ENCODE results near the gene RSRC1.
A peak's percentile ranks its signal among the peaks of the same experiment; 100 is the strongest.
"Not testable (repeated sequence)": the region's sequence is repeated elsewhere in the genome, so short reads cannot be mapped to it uniquely, and the experiment has no call there.

Gene RSRC1, protein sequence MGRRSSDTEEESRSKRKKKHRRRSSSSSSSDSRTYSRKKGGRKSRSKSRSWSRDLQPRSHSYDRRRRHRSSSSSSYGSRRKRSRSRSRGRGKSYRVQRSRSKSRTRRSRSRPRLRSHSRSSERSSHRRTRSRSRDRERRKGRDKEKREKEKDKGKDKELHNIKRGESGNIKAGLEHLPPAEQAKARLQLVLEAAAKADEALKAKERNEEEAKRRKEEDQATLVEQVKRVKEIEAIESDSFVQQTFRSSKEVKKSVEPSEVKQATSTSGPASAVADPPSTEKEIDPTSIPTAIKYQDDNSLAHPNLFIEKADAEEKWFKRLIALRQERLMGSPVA

DNA sequence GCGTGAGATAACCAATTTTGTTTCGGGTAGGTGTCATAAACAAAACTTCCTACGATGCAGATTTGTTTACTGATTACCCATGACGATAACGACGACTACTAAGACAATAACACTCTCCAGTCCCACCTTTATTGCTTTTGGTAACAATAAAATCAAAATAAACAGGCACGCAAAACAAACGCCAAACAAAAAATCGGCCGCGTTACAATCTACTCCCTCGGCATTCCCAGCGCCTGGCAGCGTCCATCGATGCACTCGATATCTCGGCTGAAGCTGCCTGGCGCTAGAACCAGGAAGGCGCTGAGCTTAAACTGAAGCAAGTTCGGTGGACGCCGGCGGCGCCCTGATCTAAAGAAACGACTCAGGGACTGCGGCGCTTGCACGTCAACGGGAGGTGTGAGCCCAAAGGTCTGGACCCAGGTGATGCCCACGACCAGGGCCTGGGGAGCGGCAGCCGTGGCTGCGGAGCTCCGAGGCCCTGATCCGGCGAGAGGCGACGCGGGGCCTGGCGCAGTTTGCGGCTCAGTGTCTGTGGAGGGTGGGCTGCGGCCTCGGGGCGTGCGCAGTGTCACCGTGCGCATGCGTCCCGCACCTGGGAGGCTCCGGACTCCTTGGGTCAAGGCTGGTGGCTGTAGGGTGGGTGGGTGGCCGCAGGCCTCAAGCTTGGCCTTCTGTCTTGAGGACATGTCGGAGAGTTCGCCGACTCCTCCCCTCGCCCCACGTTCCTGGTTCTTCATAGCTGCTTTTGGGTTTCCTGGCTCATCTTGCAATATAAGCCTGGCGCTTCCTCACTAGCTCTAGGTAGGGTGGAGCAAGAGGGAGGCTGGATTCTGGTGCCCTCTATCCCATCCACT lies at the start of gene RSRC1:
Gene RSRC1 (plus strand): TSS at position 286 of the 854 bp plus-strand sequence. CDS start 12,016 bp downstream, outside the sequence.
- peak; percentile 67 for DNase-seq (ENCODE audit: low spot score)

DNA sequence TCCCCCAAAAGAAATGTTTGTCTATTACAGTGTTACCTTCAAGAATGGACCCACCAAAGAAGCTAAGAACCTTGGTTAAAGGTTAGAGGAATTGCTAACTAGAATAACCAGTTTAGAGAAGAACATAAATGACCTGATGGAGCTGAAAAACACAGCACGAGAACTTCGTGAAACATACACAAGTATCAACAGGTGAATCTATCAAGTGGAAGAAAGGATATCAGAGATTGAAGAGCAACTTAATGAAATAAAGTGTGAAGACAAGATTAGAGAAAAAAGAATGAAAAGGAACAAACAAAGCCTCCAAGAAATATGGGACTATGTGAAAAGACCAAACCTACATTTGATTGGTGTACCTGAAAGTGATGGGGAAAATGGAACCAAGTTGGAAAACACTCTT lies 44.3 kb upstream of the RSRC1 start:
- DNase-seq (ENCODE audit: low spot score) = not testable (repeated sequence)

DNA sequence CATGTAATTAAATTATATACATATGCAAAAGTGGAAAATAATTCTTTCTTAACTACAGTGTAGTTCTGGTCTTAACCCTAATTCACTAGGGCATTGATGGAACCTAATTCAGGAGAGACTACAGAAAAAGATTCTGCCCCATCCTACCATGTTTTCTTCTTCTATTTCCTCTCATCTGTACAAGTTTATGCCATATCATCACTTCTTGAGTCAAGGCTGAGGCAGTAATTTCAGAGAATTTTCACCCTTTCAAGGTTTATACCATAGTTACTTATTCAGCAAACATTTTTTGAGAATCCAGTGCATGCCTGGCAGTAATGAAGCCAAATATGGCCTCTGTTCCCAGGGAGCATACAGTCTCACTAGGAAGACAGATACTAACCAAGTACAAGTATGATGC lies 37.1 kb upstream of the RSRC1 start:
- no peak for DNase-seq (ENCODE audit: low spot score)

DNA sequence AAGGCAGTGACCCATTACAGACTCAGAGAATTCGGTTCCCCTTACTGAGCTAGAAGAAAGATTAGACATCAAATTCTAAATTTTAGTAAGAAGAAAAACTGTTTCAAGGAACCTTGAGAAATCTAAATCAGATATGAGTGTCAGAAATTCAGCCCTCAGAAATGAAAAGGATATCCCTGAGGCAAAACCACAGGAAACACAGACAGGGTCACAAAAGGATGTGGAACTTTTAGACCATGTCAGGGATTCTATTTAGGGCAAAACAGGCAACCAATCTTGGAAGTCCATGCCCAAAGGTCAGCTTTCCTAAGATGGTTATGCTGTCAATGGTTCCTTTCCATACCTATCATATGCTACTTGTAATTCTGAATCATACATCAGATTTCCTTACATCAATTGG lies 35.3 kb upstream of the RSRC1 start:
- DNase-seq (ENCODE audit: low spot score) = no peak

DNA sequence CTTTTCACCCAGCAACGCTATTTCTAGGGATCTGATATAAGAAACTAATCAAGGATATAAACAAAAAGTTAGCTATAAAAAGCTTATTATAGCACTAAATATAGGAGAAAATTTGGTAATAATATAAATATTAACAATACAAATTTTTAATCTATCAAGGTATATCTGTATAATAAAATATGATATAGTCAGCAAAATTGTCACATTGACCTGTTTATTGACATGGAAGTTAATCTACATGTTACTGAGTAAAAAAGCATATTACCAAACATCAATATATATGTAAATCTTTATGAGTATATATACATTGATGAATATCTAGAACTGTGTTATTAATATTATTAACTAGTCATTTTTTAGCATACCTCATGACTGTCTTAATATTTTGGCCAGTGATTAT lies 30.3 kb upstream of the RSRC1 start:
- DNase-seq (ENCODE audit: low spot score) = no peak

DNA sequence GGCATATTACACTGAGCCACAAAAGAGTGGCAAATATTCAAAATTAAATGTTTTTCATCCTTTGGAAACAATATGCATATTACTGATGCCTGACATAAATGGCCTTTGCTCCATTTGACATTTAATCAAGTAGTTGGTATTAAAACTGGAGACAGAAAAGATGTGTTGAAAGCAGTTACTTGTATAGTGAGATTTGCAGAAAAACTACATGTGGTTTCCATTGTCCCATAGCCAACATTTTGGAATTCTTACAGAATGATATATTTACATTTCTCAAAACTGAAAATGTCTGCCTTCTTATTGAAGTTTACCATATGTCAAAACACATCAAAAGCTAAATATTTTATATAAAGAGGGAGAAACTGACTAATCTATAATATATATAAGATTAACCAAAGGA lies 25.2 kb upstream of the RSRC1 start:
- DNase-seq (ENCODE audit: low spot score) = no peak

DNA sequence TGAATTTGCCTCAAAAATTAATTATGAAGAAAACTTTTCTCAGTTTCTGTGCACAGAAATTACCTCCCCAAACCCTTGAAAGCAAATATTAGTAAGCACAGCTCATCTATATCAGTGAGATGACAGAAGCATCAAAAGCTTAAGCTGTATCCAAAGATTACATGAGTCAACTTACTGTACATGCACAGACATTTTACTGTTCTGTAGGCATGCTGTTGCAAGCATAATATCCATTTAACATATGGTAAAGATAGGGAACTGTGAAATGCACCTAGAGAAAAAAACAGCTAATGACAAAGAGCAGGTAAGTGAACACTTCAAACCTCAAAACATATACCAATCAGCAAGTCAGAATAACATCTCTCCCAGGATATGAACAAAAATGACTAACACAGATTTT lies 24.5 kb upstream of the RSRC1 start:
- DNase-seq (ENCODE audit: low spot score) = no peak

DNA sequence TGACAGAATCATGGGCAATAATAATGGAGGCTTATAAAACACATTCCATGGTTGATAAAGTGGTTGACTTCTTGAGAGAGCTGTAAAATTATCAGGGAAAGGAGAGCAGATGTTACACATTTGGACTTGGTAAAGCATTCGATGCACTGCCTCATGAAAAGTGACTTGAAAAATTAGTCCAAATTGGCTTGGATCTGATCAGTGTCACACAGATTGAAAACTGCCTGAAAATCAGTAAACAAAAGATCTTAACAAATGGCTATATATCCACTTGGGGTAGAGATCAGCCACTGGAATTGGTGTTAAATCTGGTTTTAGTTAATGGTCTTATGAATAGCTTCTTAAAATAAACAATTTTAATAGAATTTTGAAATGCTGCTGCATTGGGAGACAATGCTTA lies 24.0 kb upstream of the RSRC1 start:
- no peak for DNase-seq (ENCODE audit: low spot score)

DNA sequence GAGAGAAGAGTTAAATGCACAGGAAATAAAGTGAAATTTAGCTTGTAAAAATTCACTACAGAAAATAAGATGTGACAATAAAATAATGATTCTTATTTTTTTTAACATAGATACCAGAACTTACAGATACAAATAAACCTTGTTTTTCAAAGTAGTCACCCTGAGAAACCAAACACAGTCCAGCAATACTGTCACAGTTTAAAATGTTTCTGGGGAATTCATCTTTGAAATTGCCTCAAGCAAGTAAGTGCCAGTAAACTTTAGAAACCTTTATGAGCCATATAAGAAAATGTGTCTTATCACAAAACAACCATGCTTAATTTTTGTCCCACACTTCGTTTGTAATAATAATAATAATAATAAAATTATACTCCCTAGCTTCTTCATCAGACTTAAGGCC lies 23.5 kb upstream of the RSRC1 start:
- no peak for DNase-seq (ENCODE audit: low spot score)

DNA sequence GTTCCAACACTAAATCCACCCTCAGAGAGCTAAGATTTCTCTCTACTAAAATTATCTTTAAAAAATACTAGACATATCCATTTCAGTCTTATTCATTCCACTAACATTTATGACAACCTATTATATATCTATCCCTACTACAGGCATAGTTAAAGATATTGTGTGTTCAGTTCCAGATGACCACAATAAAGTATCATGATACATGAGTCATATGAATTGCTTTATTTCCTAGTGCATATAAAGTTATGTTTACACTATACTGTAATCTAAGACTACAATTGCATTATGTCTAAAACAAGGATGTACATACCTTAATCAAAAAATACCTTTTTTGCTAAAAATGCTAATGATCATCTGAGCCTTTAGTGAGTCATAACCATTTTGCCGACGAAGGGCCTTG lies 23.1 kb upstream of the RSRC1 start:
- DNase-seq (ENCODE audit: low spot score) = no peak

DNA sequence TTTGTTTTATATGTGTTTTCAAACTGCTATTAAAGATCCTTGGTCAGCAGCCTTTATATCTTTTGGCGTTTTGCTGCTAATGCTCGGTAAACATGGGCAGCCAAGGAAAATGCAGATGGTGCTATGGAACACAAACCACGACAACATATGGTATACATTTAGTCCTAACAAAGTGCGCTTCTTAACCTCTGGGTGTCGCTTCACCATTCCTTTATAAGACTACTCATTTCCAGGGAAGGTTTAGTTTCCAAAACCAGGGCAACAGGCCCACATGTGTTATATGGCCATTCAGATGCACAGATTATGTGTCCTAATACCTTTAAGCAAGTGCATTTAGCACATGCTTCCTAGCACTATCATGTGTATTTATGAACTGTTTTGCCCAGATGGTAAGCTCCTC lies 18.4 kb upstream of the RSRC1 start:
- DNase-seq (ENCODE audit: low spot score) = no peak

DNA sequence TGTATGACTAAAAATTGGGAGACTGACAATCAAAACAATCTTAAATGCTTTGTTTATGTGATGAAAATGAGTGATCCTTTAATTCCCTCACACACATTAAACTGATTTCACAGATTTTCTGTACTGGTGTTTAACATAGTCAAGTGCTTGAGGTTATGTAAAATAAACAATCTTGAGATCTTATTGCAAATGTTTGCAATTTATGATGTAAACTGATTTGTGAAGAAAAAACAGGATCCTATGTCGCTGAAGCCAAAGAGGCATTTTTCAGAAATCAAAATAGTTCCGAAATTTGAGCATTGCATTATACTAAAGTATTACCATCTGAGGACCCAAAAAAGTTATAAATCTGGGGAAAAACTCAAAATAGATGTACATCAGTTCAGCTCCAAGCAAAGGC lies 16.4 kb upstream of the RSRC1 start:
- DNase-seq (ENCODE audit: low spot score) = no peak

DNA sequence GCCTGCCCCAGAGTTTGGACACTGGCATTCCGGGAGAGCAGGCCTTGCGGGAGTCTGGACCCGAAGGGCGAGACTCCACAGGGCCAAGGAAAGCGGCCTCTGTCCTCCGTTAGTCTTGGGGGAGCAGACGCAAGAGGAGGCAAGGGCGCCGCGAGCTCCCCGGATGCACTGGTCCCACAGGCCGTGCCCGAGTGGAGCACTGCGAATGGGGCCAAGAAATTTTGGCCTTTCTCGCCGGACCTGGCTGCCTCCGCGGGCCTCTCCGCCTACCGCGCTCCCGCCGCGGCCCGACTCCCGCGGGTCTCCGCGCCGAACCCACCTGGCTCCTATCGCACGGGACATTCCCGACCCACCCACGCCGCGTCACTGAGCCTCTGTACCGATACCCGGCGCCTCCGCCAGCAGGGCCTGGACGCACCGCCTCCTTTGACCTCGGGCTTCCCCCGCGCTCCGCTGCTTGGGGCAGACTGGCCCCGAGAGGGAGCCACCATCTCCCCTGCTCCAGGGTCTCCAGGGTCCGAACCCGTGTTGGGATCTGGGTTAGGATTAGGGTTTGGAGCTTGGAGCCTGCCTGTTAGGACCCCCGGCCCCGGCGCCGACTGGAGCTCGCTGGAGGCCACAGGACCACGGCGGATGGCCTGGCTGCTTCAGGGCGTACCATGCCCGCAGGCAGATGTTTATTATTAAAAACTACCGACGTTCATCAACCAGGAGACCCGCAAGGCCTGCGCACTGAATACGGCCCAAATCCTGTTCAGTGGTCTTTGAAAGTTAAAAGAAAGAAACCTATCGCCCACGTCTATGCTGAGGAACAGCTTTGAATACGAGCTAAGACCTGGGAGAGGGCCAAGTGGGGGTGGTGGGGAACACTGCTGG lies 15.4 kb upstream of the RSRC1 start:
- DNase-seq (ENCODE audit: low spot score) = no peak

DNA sequence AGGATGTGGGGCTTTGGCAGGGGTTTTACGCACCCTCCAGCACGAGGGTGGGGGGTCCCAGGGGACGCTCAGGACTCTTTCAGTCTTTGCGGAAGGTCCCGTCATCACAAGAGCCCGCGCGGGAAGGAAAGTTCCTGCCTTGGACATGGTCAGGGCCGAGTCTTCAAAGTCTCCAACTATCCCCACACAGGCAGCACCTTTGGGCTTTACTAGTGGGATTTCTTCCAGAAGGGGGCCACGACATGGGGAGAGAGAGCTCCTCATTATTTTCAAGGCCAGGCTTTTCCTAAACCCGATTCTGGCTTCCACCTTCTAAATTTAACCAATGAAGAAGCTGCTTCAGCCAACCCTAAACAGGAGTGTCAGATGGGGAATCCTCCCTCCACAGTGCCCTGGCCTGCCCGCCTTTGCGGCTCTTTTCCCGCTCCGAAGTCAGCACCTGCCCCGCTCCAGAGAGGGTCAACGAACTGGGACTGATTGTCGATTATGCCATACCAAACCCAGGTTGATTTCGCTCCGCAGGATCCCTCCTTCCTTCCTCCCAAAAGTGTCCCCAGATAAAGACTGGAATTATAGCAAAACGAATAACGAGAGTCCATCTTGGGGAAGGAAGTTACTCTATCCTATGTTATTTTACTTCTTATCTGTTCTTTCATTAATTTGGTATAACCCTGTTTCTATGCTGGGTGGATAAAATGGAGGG lies 14.6 kb upstream of the RSRC1 start:
- no peak for DNase-seq (ENCODE audit: low spot score)

DNA sequence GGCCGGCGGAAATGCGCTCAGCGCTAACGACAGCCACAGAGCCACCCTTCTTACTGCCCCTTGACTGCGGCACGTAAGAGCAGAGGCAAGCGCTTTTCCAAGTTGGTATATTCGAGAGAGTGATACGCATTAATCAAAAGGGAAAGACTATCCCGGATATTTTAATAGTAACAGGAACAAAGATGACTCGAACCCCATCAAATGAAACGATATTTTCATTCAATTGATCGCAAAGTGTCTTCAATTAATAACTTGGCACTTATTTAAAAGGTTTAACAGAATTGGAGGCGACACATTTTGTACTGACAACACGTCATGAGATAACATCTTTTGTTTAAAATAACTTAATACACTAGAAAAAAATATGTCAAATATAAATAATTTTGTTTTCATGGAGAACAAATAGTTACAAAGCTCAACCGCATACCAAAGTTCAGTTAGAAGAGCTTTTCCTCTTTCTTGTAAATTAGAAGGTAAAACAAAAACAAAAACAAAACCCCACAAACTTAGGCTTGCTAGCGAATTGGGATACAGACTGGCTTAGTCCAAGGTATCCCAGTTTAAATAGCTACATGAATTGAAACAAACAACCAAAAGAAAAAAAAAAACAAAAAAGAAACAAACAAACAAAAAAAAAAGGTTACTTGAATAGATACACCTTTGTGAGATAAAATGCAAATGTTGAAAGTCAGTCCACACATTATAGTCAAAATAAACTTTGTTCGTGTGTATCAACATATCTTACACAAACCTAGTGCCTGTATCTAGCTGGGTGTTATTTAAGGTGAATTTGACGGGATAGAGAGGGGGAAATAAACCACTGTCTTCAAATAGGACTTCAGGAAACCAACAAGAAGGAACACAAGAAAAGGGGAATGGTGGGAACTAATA lies 13.8 kb upstream of the RSRC1 start:
- DNase-seq (ENCODE audit: low spot score) = no peak

DNA sequence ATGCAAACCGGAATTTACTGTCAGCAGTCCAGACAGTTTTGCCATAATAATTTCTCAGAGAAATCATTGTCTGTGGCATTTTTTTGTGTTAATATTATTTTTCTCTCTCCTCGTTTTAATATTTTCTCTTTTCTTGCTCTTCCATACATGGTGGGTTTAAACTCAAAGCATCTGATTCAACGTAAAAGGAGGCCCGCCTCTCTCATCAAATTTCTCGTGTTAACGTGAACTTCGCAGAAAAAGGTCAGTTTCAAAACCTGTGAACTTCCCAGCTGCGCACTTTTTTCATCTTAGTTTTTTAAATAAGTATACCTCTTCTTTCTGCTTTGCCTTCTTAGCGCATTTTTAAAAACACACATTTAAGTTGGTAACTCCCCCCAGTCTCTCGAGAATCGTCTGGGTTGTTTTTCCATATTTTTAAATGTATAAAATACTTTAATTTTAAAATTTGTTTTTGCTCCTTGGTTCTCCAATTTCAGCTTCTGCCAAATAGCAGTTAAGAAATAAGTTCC lies 12.8 kb upstream of the RSRC1 start:
- DNase-seq (ENCODE audit: low spot score) = no peak

DNA sequence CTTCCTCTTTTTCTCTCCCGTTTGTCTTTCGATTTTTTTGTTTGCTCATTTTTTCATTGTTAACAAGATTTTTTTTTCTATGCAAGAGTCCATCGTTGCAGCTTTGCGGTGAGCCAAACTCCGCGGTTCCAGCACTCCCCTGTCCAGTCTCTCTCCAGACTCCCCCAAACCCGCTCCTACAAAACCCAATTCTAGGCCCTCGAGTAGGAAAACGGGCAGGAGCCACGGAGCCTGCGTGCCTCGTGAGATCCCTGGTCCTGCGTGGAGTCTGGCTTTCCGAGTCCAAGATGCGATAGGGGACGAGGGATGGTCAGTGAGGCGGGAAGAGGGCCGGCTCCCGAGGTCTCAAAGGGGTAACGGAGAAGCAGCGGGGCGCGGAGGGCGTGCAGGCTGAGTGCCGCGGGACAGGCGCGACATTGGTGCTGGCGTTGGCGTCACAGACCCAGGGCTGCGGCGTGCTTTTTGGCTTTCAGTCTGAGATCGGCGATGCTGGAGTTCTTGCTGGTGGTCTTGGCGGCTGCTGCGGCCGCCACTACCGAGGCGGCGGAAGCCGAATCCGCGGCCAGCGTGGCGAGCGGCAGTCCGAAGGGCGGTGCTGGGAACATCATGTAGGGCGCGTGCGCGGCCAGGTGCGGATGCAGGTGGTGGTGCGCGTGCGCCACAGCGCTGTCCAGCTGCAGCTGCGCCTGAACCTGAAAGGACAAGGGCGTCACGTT lies 12.1 kb upstream of the RSRC1 start:
- peak; percentile 82 for DNase-seq (ENCODE audit: low spot score)

DNA sequence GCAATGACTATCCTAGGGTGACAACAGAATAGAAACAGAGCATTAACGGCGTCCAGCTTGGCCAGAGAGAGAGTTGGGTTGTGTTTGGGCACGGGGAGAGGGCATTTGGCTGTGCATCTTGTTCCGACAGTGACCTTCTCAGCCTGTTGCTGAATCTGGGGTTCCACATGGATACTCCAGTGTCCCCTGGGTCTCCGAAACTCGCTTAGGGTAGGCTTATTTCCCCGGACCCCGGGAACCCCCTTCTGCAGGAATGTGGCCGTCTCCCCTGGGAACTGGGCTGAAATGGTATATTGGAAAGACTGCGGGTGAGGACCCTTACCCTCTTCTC lies 11.6 kb upstream of the RSRC1 start:
- no peak for DNase-seq (ENCODE audit: low spot score)

DNA sequence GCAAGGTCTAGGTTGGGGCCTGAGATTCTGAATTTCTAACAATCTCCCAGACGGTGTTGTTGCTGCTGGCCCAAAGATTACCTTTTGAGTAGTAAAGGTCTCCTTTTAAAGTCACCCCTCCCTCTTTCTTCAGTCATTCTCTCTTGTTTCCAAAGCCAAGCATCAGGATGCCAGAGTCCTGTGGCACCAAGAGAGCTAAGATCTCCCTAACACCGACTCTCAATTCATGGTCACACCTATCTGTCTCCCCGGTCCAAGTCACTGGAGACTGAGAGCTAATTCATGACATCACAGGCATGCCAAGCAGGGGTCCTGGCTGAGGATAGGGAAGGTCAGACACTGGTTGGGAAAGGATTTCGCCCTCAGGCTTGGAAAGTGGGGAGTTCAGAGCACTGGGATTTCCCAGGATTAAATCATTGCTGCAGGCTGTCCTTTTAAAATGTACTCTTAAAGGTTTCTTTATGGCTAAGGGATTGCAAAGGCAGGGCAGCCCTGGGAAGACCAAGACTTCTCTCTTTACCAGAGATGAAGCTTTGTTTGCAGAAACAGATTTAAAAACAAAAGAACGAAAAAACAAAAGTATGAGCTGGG lies 11.0 kb upstream of the RSRC1 start:
- no peak for DNase-seq (ENCODE audit: low spot score)

DNA sequence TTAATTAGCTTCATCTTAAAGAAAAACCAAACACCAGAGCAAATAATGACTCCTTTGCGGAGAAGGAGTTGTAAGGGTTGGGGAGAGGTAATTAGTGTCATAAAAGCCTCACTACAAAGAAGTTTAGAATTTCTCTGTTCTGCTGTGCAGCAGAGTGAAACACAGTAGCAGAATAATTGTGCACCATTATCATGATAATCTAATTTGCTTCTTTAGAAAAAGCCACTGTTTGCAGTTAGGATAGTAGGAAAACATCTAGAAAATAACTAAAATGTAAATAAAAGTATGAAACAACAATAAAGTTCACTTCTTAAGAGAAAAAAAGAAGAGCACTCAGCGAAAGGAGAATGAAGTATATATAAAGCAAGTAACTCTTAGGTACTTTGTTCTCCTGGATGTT lies 9.2 kb upstream of the RSRC1 start:
- no peak for DNase-seq (ENCODE audit: low spot score)
